K562 (cell line): Measurements from ENCODE around the gene GALNT16. TPM values are rescaled to one million over a fixed set of nuclear protein-coding genes. Genes with fewer than 3 reads are reported as not detected.

Experiments used
- ATAC-seq: fragments of 200-7000 bp; cut with Tn5 transposase; 3 replicates; pipeline ENCODE4 v1.9.1; 2020; ENCODE audit warnings: moderate library complexity
- BruUV-seq: library from RNA; stranded (reverse); fragments of 400-500 nt; replicated peaks from 2 replicates; lab custom pipeline; 2021; lab: Mats Ljungman, UMichigan
- CTCF ChIA-PET: fragments of 300-600 bp; formaldehyde crosslinking; extraction: SDS; loops from one replicate; lab custom pipeline; 2021; ENCODE audit warnings: low intra/inter-chr PET ratio; lab: Yijun Ruan, JAX
- POLR2A ChIA-PET: fragments of 300-600, 350-650 bp; sonication (Branson Sonifier 250); formaldehyde crosslinking; extraction: SDS; loops from one replicate; lab custom pipeline; 2021; ENCODE audit warnings: antibody characterized with exemption, inconsistent platforms; lab: Yijun Ruan, JAX
- DNase-seq, 4 experiments: peaks; one replicate each; pipeline versions ENCODE4 v3.0.0 to v3.0.0-alpha.2; 2011 to 2018; ENCODE audit warnings: low spot score in 3 of 4, mixed read lengths in 3 of 4; ENCODE audit errors: extremely low read depth in 1 of 4
- FAIRE-seq: peaks from 2 replicates; lab custom pipeline; 2011; peaks lifted over from hg19 to GRCh38; lab: Jason Lieb, UNC
- H2AFZ ChIP-seq: 2 replicates; pipeline ENCODE4 v1.6.0; 2011; ENCODE audit warnings: low read depth, low read length, control low read depth, inconsistent platforms
- H3K27ac ChIP-seq: fragments of 200-600 bp; 3 replicates; pipeline ENCODE4 v1.8.0; 2011; ENCODE audit warnings: low read depth, mild to moderate bottlenecking, control low read depth, inconsistent platforms, low read length, moderate library complexity, mixed read lengths; ENCODE audit errors: extremely low read depth
- H3K27me3 ChIP-seq, 2 experiments: fragments of 300-600 bp in 1 of 2; 2 replicates in 1 of 2; 3 replicates in 1 of 2; pipeline versions ENCODE4 v1.6.0 to v1.8.0; 2011; ENCODE audit warnings: inconsistent platforms in 2 of 2, low read length in 2 of 2, mild to moderate bottlenecking in 1 of 2, mixed read lengths in 1 of 2, moderate library complexity in 1 of 2; ENCODE audit not compliant: control insufficient read depth in 2 of 2, insufficient read depth in 2 of 2
- H3K36me3 ChIP-seq: fragments of 300-600 bp; 3 replicates; pipeline ENCODE4 v1.8.0; 2011; ENCODE audit warnings: mild to moderate bottlenecking, low read length, inconsistent platforms; ENCODE audit not compliant: control insufficient read depth, insufficient read depth
- H3K4me1 ChIP-seq, 2 experiments: fragments of 200-600 bp in 1 of 2; replicated peaks in 1 of 2; 2 replicates in 1 of 2; 3 replicates in 1 of 2; pipeline versions ENCODE4 v1.5.1 to v1.8.0; 2011; ENCODE audit warnings: inconsistent platforms in 2 of 2, low read length in 2 of 2, mild to moderate bottlenecking in 1 of 2, mixed read lengths in 1 of 2, moderate library complexity in 1 of 2; ENCODE audit not compliant: control insufficient read depth in 2 of 2, insufficient read depth in 2 of 2
- H3K4me2 ChIP-seq: 2 replicates; pipeline ENCODE4 v1.6.1; 2011; ENCODE audit warnings: low read length, control low read depth, inconsistent platforms, mixed read lengths; ENCODE audit not compliant: insufficient read depth
- H3K4me3 ChIP-seq: fragments of 200-600 bp; sonication (generic), shearing (Covaris generic); 2 replicates; pipeline ENCODE4 v1.5.1; 2016; ENCODE audit warnings: control low read depth, inconsistent platforms
- H3K79me2 ChIP-seq: fragments of 200-600 bp; 3 replicates; pipeline ENCODE4 v1.8.0; 2011; ENCODE audit warnings: low read length, inconsistent platforms; ENCODE audit not compliant: control insufficient read depth, insufficient read depth
- H3K9ac ChIP-seq, 2 experiments: 2 replicates each; pipeline versions ENCODE4 v1.6.0 to v1.6.1; 2011; ENCODE audit warnings: low read depth in 2 of 2, low read length in 2 of 2, control low read depth in 1 of 2, inconsistent platforms in 1 of 2, mild to moderate bottlenecking in 1 of 2, mixed read lengths in 1 of 2; ENCODE audit not compliant: insufficient read depth in 1 of 2
- H3K9me1 ChIP-seq: one replicate; pipeline ENCODE4 v1.6.0; 2011; ENCODE audit warnings: inconsistent platforms, mild to moderate bottlenecking, low read length, moderate library complexity; ENCODE audit not compliant: control insufficient read depth, insufficient read depth
- H3K9me3 ChIP-seq: replicated peaks from 2 replicates; pipeline ENCODE4 v1.5.1; 2011; ENCODE audit warnings: low read depth, low read length, inconsistent platforms; ENCODE audit not compliant: control insufficient read depth, insufficient read depth
- H4K20me1 ChIP-seq: replicated peaks from 2 replicates; pipeline ENCODE4 v1.6.1; 2011; ENCODE audit warnings: low read length, inconsistent platforms, mixed read lengths; ENCODE audit not compliant: control insufficient read depth, insufficient read depth
- BRCA1 ChIP-seq, 2 experiments: fragments of 450-650 bp in 1 of 2; sonication (generic) in 1 of 2; formaldehyde crosslinking in 1 of 2; IDR thresholded peaks; 2 replicates each; pipeline versions ENCODE4 v1.5.0 to v1.6.1; 2017 to 2020; ENCODE audit warnings: mild to moderate bottlenecking in 1 of 2, missing genetic modification reagents in 1 of 2
- CBX2 ChIP-seq: fragments of 200-600 bp; sonication (generic); IDR thresholded peaks from one replicate; pipeline ENCODE4 v1.6.1; 2012; ENCODE audit warnings: mild to moderate bottlenecking, low read length, inconsistent platforms; ENCODE audit not compliant: insufficient read depth, poor library complexity, severe bottlenecking
- CEBPB ChIP-seq: fragments of 450-650 bp; IDR thresholded peaks from 2 replicates; pipeline ENCODE4 v1.6.1; 2016; ENCODE audit warnings: missing genetic modification characterization, missing compliant biosample characterization
- DEAF1 ChIP-seq: fragments of 450-650 bp; formaldehyde crosslinking; IDR thresholded peaks from 2 replicates; pipeline ENCODE4 v1.4.0; 2020; ENCODE audit warnings: mild to moderate bottlenecking, moderate library complexity
- GABPB2 ChIP-seq: fragments of 250-450 bp; sonication (Bioruptor Pico); conservative IDR thresholded peaks from 2 replicates; pipeline ENCODE4 v1.5.1; 2021; ENCODE audit warnings: mild to moderate bottlenecking
- HCFC1 ChIP-seq: IDR thresholded peaks from 2 replicates; pipeline ENCODE4 v1.6.1; 2012; ENCODE audit warnings: low read depth, low read length, improper control_type of control experiment
- JUNB ChIP-seq: fragments of 450-650 bp; formaldehyde crosslinking; conservative IDR thresholded peaks from 2 replicates; pipeline ENCODE4 v1.4.0; 2020; ENCODE audit warnings: mild to moderate bottlenecking
- MYNN ChIP-seq, 2 experiments: sonication (generic); formaldehyde crosslinking in 1 of 2; IDR thresholded peaks; 2 replicates each; pipeline versions ENCODE4 v1.5.0 to v1.6.1; 2016 to 2020; ENCODE audit warnings: antibody characterized with exemption in 1 of 2, missing genetic modification reagents in 1 of 2
- NFRKB ChIP-seq: fragments of 450-650 bp; IDR thresholded peaks from 2 replicates; pipeline ENCODE4 v1.6.1; 2016; ENCODE audit warnings: low read depth
- PBX2 ChIP-seq, 2 experiments: IDR thresholded peaks in 1 of 2; conservative IDR thresholded peaks in 1 of 2; 2 replicates each; pipeline ENCODE4 v1.6.1; 2016; ENCODE audit warnings: low read depth in 2 of 2, mild to moderate bottlenecking in 1 of 2, missing compliant biosample characterization in 1 of 2, missing genetic modification characterization in 1 of 2, moderate library complexity in 1 of 2
- RBM22 ChIP-seq: fragments of 200-400 bp; formaldehyde crosslinking; IDR thresholded peaks from 2 replicates; pipeline ENCODE4 v1.6.1; 2018; ENCODE audit warnings: low read length, low read depth; ENCODE audit not compliant: poor library complexity, severe bottlenecking
- TEAD1 ChIP-seq, 2 experiments: fragments of 450-650 bp in 1 of 2; sonication (generic) in 1 of 2; formaldehyde crosslinking; IDR thresholded peaks; 2 replicates each; pipeline versions ENCODE4 v1.4.0 to v1.8.0; 2020 to 2022; ENCODE audit warnings: mild to moderate bottlenecking in 2 of 2, missing genetic modification reagents in 1 of 2
- U2AF2 ChIP-seq: fragments of 200-400 bp; formaldehyde crosslinking; optimal IDR thresholded peaks from 2 replicates; pipeline ENCODE3; 2017; ENCODE audit warnings: low read depth, mild to moderate bottlenecking, low read length
- ZNF12 ChIP-seq: sonication (generic); formaldehyde crosslinking; IDR thresholded peaks from 2 replicates; pipeline ENCODE4 v1.4.0; 2020; ENCODE audit warnings: mild to moderate bottlenecking, missing genetic modification reagents
- ZNF197 ChIP-seq: fragments of 200-800 bp; sonication (Bioruptor generic); IDR thresholded peaks from 2 replicates; pipeline ENCODE4 v1.6.1; 2016; ENCODE audit warnings: low read depth, missing genetic modification characterization, missing compliant biosample characterization
- ZNF589 ChIP-seq: fragments of 200-800 bp; sonication (Bioruptor generic); IDR thresholded peaks from 2 replicates; pipeline ENCODE4 v1.6.1; 2016; ENCODE audit warnings: low read depth, missing genetic modification characterization, missing compliant biosample characterization
- WGBS: fragments of 100-300 bp; shearing (Covaris generic); methylation state at CpG from one replicate; pipeline ENCODE4 v1.1.6; 2016; ENCODE audit warnings: low coverage, mixed read lengths; ENCODE audit not compliant: insufficient coverage; ENCODE audit errors: missing lambda C conversion rate; 5-methylcytosine and 5-hydroxymethylcytosine counted together
- in situ Hi-C: fragments of 300-500 bp; cut with MboI; formaldehyde crosslinking; loops from 4 replicates; pipeline ENCODE4 v1.15.0; 2018; ENCODE audit warnings: inconsistent platforms, mixed read lengths
- intact Hi-C: fragments of 100-400 bp; cut with micrococcal nuclease; formaldehyde crosslinking; loops from 2 replicates; pipeline ENCODE4 v1.14.2; 2022
- polyA plus RNA-seq, 8 experiments: library from polyadenylated mRNA; depleted of rRNA in 4 of 8; stranded (reverse) in 5 of 8; unstranded in 3 of 8; fragments of >200 nt; fragmentation: Nextera tagmentation in 2 of 8; fragmentation: Illumina TruSeq in 1 of 8; extraction: Ambion mirVana in 2 of 8; extraction: Trizol in 1 of 8; gene quantifications; 2 replicates each; pipeline versions ENCODE4 v1.2.1 to v1.2.3, GENCODE V29; 2011 to 2014; ENCODE audit warnings: inconsistent platforms in 1 of 8, missing spikeins in 1 of 8
- total RNA-seq, 7 experiments: library from RNA; depleted of rRNA in 6 of 7; stranded (reverse); fragments of >200 nt in 6 of 7; fragmentation: Illumina TruSeq in 2 of 7; extraction: Trizol in 2 of 7; gene quantifications; 2 replicates each; pipeline versions ENCODE4 v1.2.1 to v1.2.3, GENCODE V29; 2011 to 2021; ENCODE audit warnings: low replicate concordance in 1 of 7

Gene GALNT16
- total and polyA plus RNA-seq, 9 of the 15 experiments (the other 6 are each of a cell fraction or from before 2014, with no cell fraction given): not detected

- H3K27me3 ChIP-seq: peaks cover 0 to 36% of the 10 kb centered on the region in 2 experiments; a peak in 4 of 5 replicates
- no peak for TF ChIP-seq ZNF12 (CRISPR knock-in tag)
- TF ChIP-seq RBM22: no peak
- TF ChIP-seq ZNF197 (CRISPR knock-in tag): no peak
- TF ChIP-seq MYNN (IDR thresholded peaks at IDR 0.05): no peak
- no peak for TF ChIP-seq MYNN (CRISPR knock-in tag; IDR thresholded peaks at IDR 0.05)
- no peak for TF ChIP-seq HCFC1
- no peak for TF ChIP-seq CBX2
- no peak for TF ChIP-seq GABPB2 (CRISPR knock-in tag)
- no peak for TF ChIP-seq NFRKB
- TF ChIP-seq DEAF1 (CRISPR knock-in tag): no peak
- no peak for TF ChIP-seq PBX2 (CRISPR knock-in tag; IDR thresholded peaks at IDR 0.05; ENCODE audit: low read depth)
- TF ChIP-seq PBX2 (tag; conservative IDR thresholded peaks at IDR 0.05; ENCODE audit: low read depth): no peak
- TF ChIP-seq ZNF589 (CRISPR knock-in tag): no peak
- TF ChIP-seq TEAD1 (CRISPR knock-in tag; IDR thresholded peaks at IDR 0.05): no peak
- TF ChIP-seq BRCA1 (IDR thresholded peaks at IDR 0.05): no peak
- no peak for TF ChIP-seq BRCA1 (CRISPR knock-in tag; IDR thresholded peaks at IDR 0.05)
- TF ChIP-seq JUNB (CRISPR knock-in tag): no peak
- no peak for TF ChIP-seq U2AF2
- no peak for TF ChIP-seq CEBPB (tag)
Observed at GRCh38 chr14:69319911-69320310, 60.0 kb downstream of the GALNT16 start.

More at GRCh38 chr14:69319911-69320310, 60.0 kb downstream of the GALNT16 start:
- intact Hi-C loops: no loop called here
- no peak overlapping the region for H3K4me2 ChIP-seq
- ChIA-PET CTCF (no interaction called here), POLR2A (no interaction called here)
- H3K9me1 ChIP-seq: no peaks in the 10 kb centered on the region
- ATAC-seq (no peak), DNase-seq (no peak), FAIRE-seq (no peak)
- no peaks in the 10 kb centered on the region for H4K20me1 ChIP-seq
- H3K9me3 ChIP-seq: no peaks in the 10 kb centered on the region
- no peak overlapping the region for H3K4me3 ChIP-seq
- no peaks in the 10 kb centered on the region; a peak in 1 of 5 replicates for H3K4me1 ChIP-seq
- WGBS: 14% methylated on average over 7 of the region's 8 CpGs
- in situ Hi-C loops: no loop called here
- no peak overlapping the region for H3K9ac ChIP-seq
- H2AFZ ChIP-seq: no peak overlapping the region
- H3K27ac ChIP-seq: no peak overlapping the region
- H3K36me3 ChIP-seq: no peaks in the 10 kb centered on the region
- H3K79me2 ChIP-seq: no peaks in the 10 kb centered on the region
- no TSS peak for BruUV-seq
